Measurements from ENCODE around the gene SCN1B. TPM values are rescaled to one million over a fixed set of nuclear protein-coding genes. Genes with fewer than 3 reads are reported as not detected.
"Not testable (repeated sequence)": the region's sequence is repeated elsewhere in the genome, so short reads cannot be mapped to it uniquely, and the experiment has no call there.

Gene SCN1B
- total and polyA plus RNA-seq, 10 of the 15 experiments (the other 5 are each of a cell fraction or from before 2014, with no cell fraction given): 0.04 to 0.54 (median 0.11) TPM; not detected in 3

- SMC1A ChIA-PET (ENCODE audit: uncharacterized antibody, unreplicated experiment); H4K20me1 ChIP-seq (ENCODE audit: control insufficient read depth, insufficient read depth); POLR2A ChIA-PET; BruUV-seq (replicated peaks); H2AFZ ChIP-seq (ENCODE audit: control insufficient read depth, low read depth, low read length); H3K4me1 ChIP-seq (ENCODE audit: control insufficient read depth, insufficient read depth, low read length); ATAC-seq; in situ Hi-C loops (cut with MboI); H3K27me3 ChIP-seq (replicated peaks in 1 of 2; ENCODE audit: control insufficient read depth in 2 of 2, insufficient read depth in 2 of 2, low read length in 1 of 2); H3K79me2 ChIP-seq (ENCODE audit: control insufficient read depth, insufficient read depth, low read length); H3K9me3 ChIP-seq (replicated peaks; ENCODE audit: control insufficient read depth, insufficient read depth, low read length); H3K4me3 ChIP-seq; H3K9ac ChIP-seq (ENCODE audit: control insufficient read depth, insufficient read depth, low read length); H3K4me2 ChIP-seq (ENCODE audit: control insufficient read depth, insufficient read depth); H3K36me3 ChIP-seq (ENCODE audit: control insufficient read depth in 2 of 2, insufficient read depth in 2 of 2, low read length in 1 of 2); H3K27ac ChIP-seq (ENCODE audit: control insufficient read depth, insufficient read depth); DNase-seq (ENCODE audit: low read depth, low spot score); FAIRE-seq; intact Hi-C loops (cut with micrococcal nuclease; ENCODE audit: unreplicated experiment); RAD21 ChIA-PET (ENCODE audit: unreplicated experiment): not testable (repeated sequence)
- CTCF ChIA-PET: interaction anchor here (1.5 to 4.6 kb wide), 2 partner anchors 20 to 52 kb away, joined by 4 to 26 read pairs; no protein-coding TSS in a partner anchor
- 69% methylated on average over 7 of the region's 7 CpGs for WGBS (ENCODE audit: insufficient coverage, insufficient replicate concordance, low lambda C conversion rate, missing lambda C conversion rate)
Observed at GRCh38 chr19:34992582-34992981, 37.7 kb upstream of the SCN1B start.

GRCh38 chr19:34994286-34994642 is 36.0 kb upstream of the SCN1B start:
- Histone ChIP-seq H3K9ac (ENCODE audit: control insufficient read depth, insufficient read depth, low read length) (no peak overlapping the region), H3K27ac (ENCODE audit: control insufficient read depth, insufficient read depth) (no peak overlapping the region), H3K9me3 (replicated peaks; ENCODE audit: control insufficient read depth, insufficient read depth, low read length) (no peaks in the 10 kb centered on the region; the same call in 2 of the 3 replicates), H3K79me2 (ENCODE audit: control insufficient read depth, insufficient read depth, low read length) (no peaks in the 10 kb centered on the region), H3K36me3 (ENCODE audit: control insufficient read depth in 2 of 2, insufficient read depth in 2 of 2, low read length in 1 of 2) (no peaks in the 10 kb centered on the region), H2AFZ (ENCODE audit: control insufficient read depth, low read depth, low read length) (peak overlapping the region; percentile 10; the same call in 1 of the 2 replicates), H3K4me2 (ENCODE audit: control insufficient read depth, insufficient read depth) (no peak overlapping the region), H4K20me1 (ENCODE audit: control insufficient read depth, insufficient read depth) (no peaks in the 10 kb centered on the region), H3K4me3 (no peak overlapping the region), H3K27me3 (replicated peaks in 1 of 2; ENCODE audit: control insufficient read depth in 2 of 2, insufficient read depth in 2 of 2, low read length in 1 of 2) (no peaks in the 10 kb centered on the region), H3K4me1 (ENCODE audit: control insufficient read depth, insufficient read depth, low read length) (peaks cover 24% of the 10 kb centered on the region)
- BruUV-seq (replicated peaks): no TSS peak
- DNase-seq (ENCODE audit: low read depth, low spot score): no peak
- SMC1A ChIA-PET (ENCODE audit: uncharacterized antibody, unreplicated experiment): interaction anchor here (0.6 kb wide), 1 partner anchor 9 kb away, joined by 3 read pairs; no protein-coding TSS in a partner anchor
- no peak for FAIRE-seq
- no peak for ATAC-seq
- POLR2A ChIA-PET: no interaction called here
- CTCF ChIA-PET: interaction anchor here (0.6 kb wide), 1 partner anchor 779 kb away, joined by 3 read pairs; no protein-coding TSS in a partner anchor
- intact Hi-C loops (cut with micrococcal nuclease; ENCODE audit: unreplicated experiment): no loop called here
- TF ChIP-seq USF1 (IDR thresholded peaks at IDR 0.05; ENCODE audit: borderline replicate concordance, extremely low read length, insufficient read depth, low read depth, low read length): no peak
- no peak for TF ChIP-seq NR2C2 (IDR thresholded peaks at IDR 0.05; ENCODE audit: borderline replicate concordance, control insufficient read depth, insufficient read length, low read depth)
- TF ChIP-seq ZZZ3 (IDR thresholded peaks at IDR 0.05; ENCODE audit: control insufficient read depth, insufficient read length, low read depth): no peak
- TF ChIP-seq CBX5 (IDR thresholded peaks at IDR 0.05; ENCODE audit: low read depth): no peak
- 65% methylated on average over 9 of the region's 9 CpGs for WGBS (ENCODE audit: insufficient coverage, insufficient replicate concordance, low lambda C conversion rate, missing lambda C conversion rate)
- RAD21 ChIA-PET (ENCODE audit: unreplicated experiment): no interaction called here
- in situ Hi-C loops (cut with MboI): no loop called here
